Tibial artery (tissue), 4 donors: ENCODE data around the gene SMIM1.

Source experiments
- DNase-seq, 2 donors: peaks; one replicate each; pipeline ENCODE4 v3.0.0-alpha.2; 2019
- H3K27ac ChIP-seq, 2 donors: fragments of 200-600 bp; sonication (generic) in 1 of 2; 1 replicate in 1 of 2; 2 replicates in 1 of 2; pipeline ENCODE4 v1.5.1; 2018 to 2019; ENCODE audit warnings: mild to moderate bottlenecking in 1 of 2
- H3K27me3 ChIP-seq, 2 donors: fragments of 200-600 bp; sonication (generic) in 1 of 2; one replicate each; pipeline versions ENCODE4 v1.5.1 to v1.6.0; 2016 to 2019
- H3K36me3 ChIP-seq, 3 donors: fragments of 200-600 bp; sonication (generic) in 2 of 3; one replicate each; pipeline ENCODE4 v1.5.1; 2016 to 2019; ENCODE audit warnings: mild to moderate bottlenecking in 2 of 3
- H3K4me1 ChIP-seq, 4 donors: fragments of 200-600 bp; sonication (generic) in 2 of 4; 1 replicate in 3 of 4; 2 replicates in 1 of 4; pipeline ENCODE4 v1.5.1; 2016 to 2019
- H3K4me3 ChIP-seq, 2 donors: fragments of 200-600 bp; sonication (generic) in 1 of 2; 1 replicate in 1 of 2; 2 replicates in 1 of 2; pipeline ENCODE4 v1.5.1; 2018 to 2019; ENCODE audit warnings: mild to moderate bottlenecking in 2 of 2
- H3K9me3 ChIP-seq, 3 donors: fragments of 200-600 bp; sonication (generic) in 1 of 3; one replicate each; pipeline ENCODE4 v1.5.1; 2016 to 2019
- CTCF ChIP-seq, 2 experiments: fragments of 200-600 bp in 1 of 2; fragments of 450-650 bp in 1 of 2; IDR thresholded peaks; one replicate each; pipeline ENCODE4 v1.5.1; 2017 to 2019; ENCODE audit warnings: antibody characterized with exemption in 2 of 2, mild to moderate bottlenecking in 1 of 2, moderate library complexity in 1 of 2
- intact Hi-C: fragments of 100-400 bp; cut with DNase I; formaldehyde crosslinking; loops from one replicate; pipeline ENCODE4 v1.15.0; 2023; ENCODE audit warnings: low total_unique reads

SMIM1 gene

GRCh38 chr1:3727825-3728776 is 44.4 kb upstream of the SMIM1 start:
- peaks cover 0 to 80% of the 10 kb centered on the region in 2 donors for H3K27me3 ChIP-seq
- no peak for DNase-seq
- intact Hi-C loops = loop anchor here (10.0 kb wide), 1 partner anchor 273 kb away; the partner anchor contains the start of gene ARHGEF16
- TF ChIP-seq CTCF (IDR thresholded peaks at IDR 0.05) = no peak
- peaks cover 0 to 5% (median 2%) of the 10 kb centered on the region in 4 donors for H3K4me1 ChIP-seq
- H3K9me3 ChIP-seq = no peaks in the 10 kb centered on the region
- H3K36me3 ChIP-seq = no peaks in the 10 kb centered on the region
- no peak overlapping the region for H3K27ac ChIP-seq
- no peak overlapping the region for H3K4me3 ChIP-seq

GRCh38 chr1:3729594-3730542 is 42.7 kb upstream of the SMIM1 start:
- no peak overlapping the region for H3K27ac ChIP-seq
- no peak for TF ChIP-seq CTCF (IDR thresholded peaks at IDR 0.05)
- no peak overlapping the region for H3K4me3 ChIP-seq
- no peak for DNase-seq
- peaks cover 0 to 73% of the 10 kb centered on the region in 2 donors for H3K27me3 ChIP-seq
- H3K4me1 ChIP-seq = peaks cover 0 to 5% (median 2%) of the 10 kb centered on the region in 4 donors
- H3K9me3 ChIP-seq = no peaks in the 10 kb centered on the region
- H3K36me3 ChIP-seq = peaks cover 0 to 6% (median 3%) of the 10 kb centered on the region in 3 donors
- intact Hi-C loops = loop anchor here (10.0 kb wide), 1 partner anchor 275 kb away; the partner anchor contains the start of gene ARHGEF16

- TF ChIP-seq CTCF (IDR thresholded peaks at IDR 0.05) = no peak
- Histone ChIP-seq H3K27me3 (peaks cover 0 to 67% of the 10 kb centered on the region in 2 donors), H3K4me3 (no peak overlapping the region), H3K4me1 (peaks cover 0 to 5% (median 2%) of the 10 kb centered on the region in 4 donors), H3K36me3 (peaks cover 0 to 14% (median 9%) of the 10 kb centered on the region in 3 donors), H3K27ac (no peak overlapping the region), H3K9me3 (no peaks in the 10 kb centered on the region)
- intact Hi-C loops = no loop called here
- DNase-seq = no peak
These were observed 41.9 kb upstream of the SMIM1 start for GRCh38 chr1:3730543-3731247.

GRCh38 chr1:3731583-3732433 is 40.7 kb upstream of the SMIM1 start:
- H3K4me3 ChIP-seq = no peak overlapping the region
- no peaks in the 10 kb centered on the region for H3K9me3 ChIP-seq
- H3K27ac ChIP-seq = no peak overlapping the region
- no peak for DNase-seq
- no peak for TF ChIP-seq CTCF (IDR thresholded peaks at IDR 0.05)
- H3K36me3 ChIP-seq = peaks cover 3 to 25% (median 13%) of the 10 kb centered on the region in 3 donors
- intact Hi-C loops = no loop called here
- peaks cover 0 to 65% of the 10 kb centered on the region in 2 donors for H3K27me3 ChIP-seq
- H3K4me1 ChIP-seq = peaks cover 0 to 5% (median 2%) of the 10 kb centered on the region in 4 donors
